Left lobe of liver (tissue), 2 donors: ENCODE data around the gene PTGDS. TPM values are rescaled to one million over a fixed set of nuclear protein-coding genes. Genes with fewer than 3 reads are reported as not detected.
A peak's percentile ranks its signal among the peaks of the same experiment; 100 is the strongest.

Source experiments
- ATAC-seq: fragments of 200-7000 bp; cut with Tn5 transposase; one replicate; pipeline ENCODE4 v1.9.1; 2020; ENCODE audit warnings: mild to moderate bottlenecking, moderate library complexity
- DNase-seq: peaks from one replicate; pipeline ENCODE4 v3.0.0-alpha.2; 2020; ENCODE audit warnings: low spot score
- total RNA-seq: library from RNA; stranded (reverse); gene quantifications from one replicate; pipeline ENCODE4 v1.2.1, GENCODE V29; 2021
- donor health status: DM: no; HTN: no; CAD: no; lungs with moderate emphysema.
- donor health status: DM: no; HTN: yes; CAD: no.

PTGDS gene
- total RNA-seq, 1 donor from 2014 or later = 5.2 TPM

DNA sequence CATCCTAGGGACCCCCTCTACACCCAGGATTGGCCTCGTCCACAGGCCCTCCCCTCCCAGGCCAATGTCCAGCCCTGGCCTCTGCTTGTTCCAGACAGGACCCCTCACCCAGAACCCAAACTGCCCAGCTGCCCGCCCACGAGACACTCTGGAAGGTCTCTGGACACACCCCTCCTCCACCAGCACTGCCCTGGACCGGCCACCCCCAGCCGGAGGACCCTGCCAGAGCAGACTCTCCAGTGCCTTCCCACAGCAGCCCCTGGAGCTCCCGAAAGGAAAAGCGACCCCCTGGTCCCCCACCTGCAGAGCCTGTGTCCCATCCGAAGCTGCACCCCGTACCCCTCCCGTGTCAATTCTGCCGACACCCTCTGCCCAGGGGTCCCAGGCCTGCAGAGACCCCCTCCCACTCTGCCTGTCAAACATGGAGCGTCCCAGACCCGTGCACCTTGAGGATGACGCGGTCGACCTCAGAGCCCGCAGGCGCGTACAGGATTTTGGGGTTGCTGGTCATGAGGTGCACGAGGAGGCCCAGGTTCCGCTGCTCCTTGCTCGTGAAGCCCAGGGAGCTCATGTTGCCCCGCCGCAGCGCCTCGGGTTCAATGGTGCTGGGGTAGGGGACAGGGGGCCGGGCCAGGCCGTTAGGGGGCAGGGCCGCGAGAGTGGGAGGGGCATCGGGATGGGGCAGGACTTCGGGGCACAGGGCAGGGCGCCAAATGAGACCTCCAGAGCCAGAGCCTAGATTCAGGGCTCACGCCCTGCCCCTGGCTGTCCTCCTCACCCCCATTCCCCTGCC, 42.8 kb downstream of the PTGDS start:
- DNase-seq (no peak), ATAC-seq (no peak)

DNA sequence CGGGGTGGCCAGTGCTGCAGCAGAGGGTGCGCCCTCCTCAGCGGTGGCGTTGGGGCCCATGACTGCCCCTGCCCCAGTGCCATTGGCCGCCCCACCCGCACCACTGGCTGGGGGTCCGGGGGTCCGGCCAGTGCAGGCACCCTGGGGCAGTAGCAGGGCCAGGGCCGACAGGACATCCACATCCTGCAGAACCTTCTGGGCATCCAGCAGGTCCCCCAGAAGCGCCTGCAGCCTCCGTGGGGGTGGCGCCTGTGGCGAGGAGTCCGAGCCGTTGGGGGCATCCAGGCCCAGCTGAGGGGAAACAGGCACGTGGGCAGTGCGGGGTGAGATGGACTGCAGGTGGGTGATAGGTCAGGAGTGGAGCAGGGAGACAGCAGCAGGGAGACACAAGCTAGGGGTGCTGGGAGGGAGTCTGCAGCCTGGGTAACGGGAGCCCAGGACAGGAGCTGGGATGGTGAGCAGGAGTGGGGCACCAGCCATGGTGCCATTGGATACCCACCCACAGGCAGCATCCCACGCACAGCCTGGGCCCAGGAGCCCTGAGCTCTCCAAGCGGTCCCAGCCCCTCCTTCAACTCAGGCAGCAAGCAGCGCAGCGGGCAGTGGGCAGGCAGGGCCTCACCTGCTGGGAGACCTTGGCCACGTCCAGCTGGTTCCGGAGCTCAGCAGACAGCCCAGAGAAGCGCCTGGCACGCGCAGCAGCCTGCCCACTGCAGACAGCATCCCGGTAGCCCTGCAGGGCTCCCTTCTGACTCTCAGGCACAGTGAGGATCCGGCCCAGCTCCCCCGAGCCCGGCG, 43.7 kb downstream of the PTGDS start:
- DNase-seq = no peak
- ATAC-seq = no peak

DNA sequence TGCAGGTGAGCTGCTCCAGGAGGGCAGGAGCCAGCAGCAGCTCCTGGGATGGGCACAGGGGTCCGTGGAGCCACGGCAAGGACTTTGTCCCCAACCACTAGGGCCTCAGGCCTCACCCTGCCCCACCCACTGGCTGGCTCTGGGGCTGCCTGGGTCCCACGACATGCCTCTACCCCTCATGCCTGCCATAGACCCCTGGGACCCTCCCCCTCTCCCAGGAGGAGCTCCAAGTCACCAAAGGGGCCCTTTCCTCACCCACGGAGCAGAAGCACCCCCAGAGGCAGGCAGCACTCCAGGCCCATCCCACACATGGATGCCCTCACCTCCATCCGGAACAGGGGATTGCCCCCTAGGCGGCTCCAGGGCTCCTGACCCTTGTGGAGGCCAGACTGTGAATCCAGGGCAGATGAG, 44.3 kb downstream of the PTGDS start:
- DNase-seq (no peak), ATAC-seq (no peak)

DNA sequence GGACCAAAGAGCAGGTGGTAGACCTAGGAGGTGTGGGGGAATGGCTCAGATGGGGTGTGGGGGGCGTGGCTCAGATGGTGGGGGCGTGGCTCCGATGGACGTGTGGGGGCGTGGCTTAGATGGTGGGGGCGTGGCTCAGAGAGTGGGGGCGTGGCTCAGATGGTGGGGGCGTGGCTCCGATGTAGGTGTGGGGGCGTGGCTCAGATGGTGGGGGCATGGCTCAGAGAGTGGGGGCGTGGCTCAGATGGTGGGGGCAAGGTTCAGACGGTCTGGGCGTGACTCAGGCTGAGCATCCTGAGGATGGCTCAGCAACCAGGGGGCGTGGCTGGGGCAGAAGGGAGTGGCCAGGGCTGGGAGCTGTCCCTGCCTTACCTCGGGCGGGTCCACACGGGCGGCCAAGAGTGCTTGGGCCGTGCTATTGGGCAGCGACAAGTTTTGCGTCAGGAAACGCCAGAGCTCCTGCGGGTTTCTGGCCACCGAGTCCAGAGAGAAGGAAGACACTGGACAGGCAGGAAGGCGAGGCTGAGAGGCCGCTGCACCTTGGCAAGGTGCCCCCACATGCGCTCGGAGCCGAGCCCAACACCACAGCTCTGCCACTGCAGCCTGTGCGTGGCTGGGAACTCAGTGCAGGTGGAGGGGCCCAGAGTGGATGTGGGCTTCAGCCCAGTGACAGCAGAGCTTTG, 44.8 kb downstream of the PTGDS start:
- DNase-seq (peak; percentile 96), ATAC-seq (peak; percentile 71)

DNA sequence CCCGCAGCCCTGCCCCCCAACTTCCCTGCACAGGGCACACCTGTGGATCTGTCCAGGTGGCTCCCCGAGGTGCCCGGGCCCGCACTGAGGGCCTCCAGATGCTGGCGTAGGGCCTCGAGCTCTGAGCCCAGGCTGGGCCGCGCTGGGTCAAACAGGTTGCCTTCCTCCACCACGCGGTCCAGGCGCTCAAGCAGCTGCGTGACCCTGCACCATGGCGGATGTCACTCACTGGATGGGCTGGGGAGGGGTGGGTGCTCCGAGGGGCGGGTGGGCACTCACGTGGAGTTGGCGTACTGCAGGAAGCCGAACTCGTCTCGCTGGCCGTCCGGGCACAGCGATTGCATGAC, 45.3 kb downstream of the PTGDS start:
- ATAC-seq (peak; percentile 0), DNase-seq (no peak)

DNA sequence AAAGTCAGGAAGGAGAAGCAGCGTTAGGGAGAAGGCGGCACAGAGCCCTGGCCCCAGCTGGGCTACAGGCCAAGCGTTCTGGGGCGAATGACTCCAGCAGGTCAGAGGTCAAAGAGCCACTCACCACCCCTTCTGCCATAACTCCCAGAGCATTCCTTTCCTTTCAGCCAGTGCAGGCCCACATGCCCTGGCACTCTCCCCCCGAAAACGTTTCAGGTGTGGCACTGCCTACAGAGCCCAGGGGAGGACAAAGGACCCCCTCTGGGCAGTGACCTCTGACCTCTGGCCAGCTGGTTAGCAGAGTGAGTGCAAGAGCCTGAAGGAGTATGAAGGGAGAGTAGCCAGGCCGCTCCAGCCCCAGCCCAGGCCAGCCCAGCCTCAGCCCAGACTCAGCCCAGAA, 45.9 kb downstream of the PTGDS start:
- ATAC-seq = peak; percentile 54
- peak; percentile 85 for DNase-seq

DNA sequence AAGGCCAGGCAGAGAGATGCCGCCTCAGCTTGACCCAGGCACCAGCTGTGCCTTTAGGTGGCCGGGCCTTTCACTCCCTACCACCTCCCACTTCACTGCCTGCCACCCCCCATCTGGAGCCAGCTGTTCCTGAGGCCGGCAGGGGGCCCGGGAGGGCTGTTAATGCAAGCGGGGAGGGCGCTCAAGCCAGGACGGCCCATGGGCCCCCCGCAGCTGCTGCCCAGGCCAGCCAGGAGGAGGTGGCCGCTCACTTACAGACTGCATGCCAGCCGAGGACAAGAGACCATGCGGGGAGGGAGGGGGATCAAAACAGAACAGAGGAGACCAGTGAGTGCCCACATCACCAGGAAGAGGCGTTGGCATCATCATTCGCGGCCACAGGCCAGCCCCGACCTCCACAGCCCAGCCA, 46.3 kb downstream of the PTGDS start:
- DNase-seq (no peak), ATAC-seq (no peak)

DNA sequence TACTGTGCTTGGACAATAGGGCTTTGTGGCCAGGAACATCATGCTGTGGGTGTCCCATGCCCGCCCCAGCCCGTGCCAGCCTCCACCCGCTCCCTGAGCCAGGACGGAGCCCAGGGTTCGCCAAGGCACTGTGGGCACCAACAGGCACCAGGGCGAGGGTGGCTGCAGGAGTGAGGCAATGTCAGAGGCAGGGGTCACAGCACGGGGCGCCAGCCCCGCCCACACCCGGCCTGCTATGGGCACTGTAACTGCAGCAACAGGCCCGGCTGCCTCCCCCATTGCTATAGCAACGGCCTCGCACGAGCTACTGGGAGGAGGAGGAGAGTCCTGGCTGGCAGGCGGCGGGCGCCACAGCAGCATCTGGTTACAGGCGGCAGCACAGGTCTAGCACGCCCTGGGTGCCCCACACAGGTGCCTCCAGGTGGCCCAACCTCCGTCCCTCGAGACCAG, 48.2 kb downstream of the PTGDS start:
- peak; percentile 95 for DNase-seq

DNA sequence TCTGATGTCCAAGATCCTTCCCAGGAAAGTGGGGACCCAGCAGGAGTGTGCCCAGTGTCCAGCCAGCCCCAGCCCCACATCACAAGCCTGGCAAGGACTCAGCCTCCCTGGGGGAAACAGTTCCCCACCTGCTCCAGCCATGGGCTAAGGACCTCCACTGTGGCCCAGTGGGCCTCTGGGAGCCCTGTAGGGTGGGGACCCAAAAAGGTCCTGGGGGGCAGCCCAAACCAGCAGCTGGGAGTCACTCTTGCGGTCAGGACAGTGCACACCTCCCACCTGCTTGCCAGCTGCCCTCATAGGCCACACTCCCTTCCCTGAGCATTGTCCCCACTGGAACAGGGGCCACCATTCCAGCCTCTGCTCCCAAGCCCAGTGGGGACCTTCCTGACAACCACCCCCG, 49.1 kb downstream of the PTGDS start:
- DNase-seq = no peak
- no peak for ATAC-seq

More for the DNA sequence above, 48.2 kb downstream of the PTGDS start:
- peak; percentile 47 for ATAC-seq

DNA sequence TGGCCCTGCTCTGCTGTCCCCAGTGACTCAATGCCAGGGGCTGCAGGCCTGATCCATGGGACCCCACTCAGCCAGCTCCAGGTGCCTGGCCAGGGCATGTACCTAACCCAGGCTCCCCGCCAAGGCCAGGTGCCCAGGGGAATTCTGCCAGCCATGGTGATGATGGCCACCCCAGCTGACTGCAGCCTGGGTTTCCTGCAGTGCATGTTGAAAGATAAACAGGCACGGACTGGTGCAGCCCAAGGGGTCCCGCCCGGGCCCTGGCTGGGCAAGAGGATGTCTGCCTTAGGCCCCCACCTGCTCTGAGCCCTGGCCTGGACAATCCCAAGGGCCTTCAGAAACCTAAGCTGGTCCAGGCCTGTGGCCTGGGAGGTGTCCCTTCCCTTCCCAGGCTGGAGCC, 49.5 kb downstream of the PTGDS start:
- peak; percentile 21 for ATAC-seq
- DNase-seq = peak; percentile 89

DNA sequence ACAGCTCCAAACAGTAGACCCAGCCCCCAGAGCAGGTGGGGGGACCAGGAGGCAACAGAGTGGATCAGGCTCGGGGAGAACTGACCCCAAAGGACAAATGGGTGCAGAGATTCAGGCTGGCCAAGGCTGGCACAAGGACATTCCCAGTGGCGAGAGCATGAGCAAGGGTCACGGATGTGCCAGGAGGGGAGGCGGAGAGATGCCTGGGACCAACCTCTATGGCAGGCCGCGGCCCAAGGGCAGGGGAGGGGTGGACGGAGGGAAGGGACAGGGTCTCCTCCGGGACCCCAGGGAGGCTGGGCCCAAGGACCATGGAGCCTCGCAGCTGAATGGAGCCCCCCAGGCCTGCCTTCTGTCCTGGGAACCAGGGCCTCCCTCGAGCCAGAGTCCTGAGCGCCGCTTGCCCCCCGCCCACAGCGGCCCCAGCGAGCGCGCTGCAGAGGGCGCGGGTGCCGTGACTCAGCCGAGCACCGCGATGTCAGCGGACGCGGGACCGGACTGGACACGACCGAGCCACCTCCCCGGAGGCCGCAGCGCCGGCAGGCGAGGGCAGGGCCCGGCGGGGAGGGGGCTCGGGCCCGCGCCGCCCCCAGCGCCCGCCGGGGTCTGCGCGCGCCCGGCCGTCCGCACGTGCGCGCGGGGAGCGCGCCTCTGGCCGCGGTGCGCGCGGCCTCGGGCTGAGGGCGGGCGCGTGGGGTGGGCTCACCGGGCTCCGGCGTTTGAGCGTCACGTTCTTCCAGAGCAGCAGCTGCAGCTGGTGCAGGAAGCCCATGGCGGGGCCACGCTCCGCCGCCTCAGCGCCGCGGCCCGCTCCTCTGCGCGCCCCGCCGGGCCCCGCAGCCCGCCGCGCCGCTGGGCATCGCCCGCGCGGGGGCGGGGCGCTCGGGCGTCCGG, 50.3 kb downstream of the PTGDS start, which contains the start of gene ABCA2:
TSS of gene ABCA2 (minus strand) at position 869 of the 894 bp plus-strand sequence. CDS start at position 772, 97 bp downstream.
- ATAC-seq (peak; percentile 10), DNase-seq (no peak)

DNA sequence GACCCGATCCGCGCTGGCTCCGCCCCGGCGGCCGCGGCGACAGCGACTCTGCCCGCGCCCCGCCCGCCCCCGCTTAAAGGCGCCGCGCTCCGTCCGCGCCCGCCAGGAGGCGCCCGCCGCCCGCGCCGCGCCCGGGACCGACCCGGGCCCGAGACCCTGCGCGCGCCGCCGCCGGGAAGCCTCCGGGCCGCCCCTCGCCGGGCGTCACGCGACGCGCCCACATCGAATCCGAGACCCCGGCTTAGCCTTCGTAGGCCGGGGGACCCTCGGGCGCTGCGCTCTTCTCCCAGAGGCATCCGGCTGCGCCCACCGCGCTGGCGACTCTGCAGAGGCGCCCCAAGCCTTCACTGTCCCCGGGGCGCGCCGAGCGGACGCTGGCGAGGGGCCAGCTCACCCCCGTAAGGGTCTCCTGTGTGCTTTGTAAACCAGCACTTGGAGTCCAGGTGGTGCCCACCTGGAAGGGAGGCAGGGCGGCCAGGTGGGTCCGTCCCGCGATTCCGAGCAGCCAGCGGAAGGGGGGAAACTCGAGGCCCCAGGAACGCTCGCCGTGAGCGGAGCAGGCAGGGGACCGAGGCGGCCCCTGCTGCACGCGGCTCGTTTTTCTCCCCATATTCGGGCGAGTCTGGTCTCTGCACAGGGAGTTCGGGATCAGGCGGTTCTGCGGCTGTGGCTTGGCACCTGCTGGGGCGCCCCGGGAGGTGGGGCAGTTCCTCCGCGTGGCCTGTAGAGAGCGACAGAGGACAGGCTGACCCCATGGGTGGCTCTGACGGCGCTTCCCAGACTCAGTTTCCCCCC, 51.2 kb downstream of the PTGDS start:
- ATAC-seq = peak; percentile 56
- DNase-seq = peak; percentile 76

DNA sequence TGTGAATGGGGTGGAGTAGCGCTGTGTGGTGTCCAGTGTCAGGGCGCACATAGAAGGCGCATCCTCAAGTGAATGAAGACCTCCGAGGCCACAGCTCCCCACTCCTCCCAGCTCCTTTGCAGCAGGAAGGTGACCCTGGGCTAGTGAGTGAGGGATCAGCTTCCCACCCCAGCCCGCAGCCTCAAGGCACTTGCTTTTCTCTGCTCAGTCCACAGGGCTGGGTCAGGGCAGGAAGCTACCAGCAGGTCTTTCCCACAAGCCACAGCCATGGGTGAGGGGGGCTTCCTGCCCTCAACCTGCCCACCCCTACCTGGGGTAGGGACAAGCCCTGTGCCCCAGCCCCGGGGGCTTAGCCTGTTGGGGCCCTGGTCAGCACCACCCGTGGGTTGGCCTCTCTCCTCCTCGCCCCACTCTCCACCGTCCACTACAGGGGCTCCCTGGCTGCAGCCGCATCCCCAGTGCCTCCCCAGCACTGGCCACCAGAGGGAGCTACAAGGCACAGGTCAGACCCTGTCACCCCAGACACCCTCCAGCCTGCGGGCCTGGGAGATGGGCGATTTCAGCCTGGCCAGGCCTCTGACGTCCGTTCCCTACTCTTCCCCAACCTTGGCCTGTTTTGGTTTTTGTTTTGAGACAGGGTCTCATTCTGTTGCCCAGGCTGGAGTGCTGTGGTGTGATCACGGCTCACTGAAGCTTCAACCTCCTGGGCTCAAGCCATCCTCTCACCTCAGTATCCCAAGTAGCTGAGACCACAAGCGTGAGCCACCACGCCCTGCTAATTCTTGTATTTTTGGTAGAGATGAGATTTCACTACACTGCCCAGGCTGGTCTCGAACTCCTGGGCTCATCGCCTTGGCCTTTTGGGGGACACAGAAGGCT, 52.0 kb downstream of the PTGDS start:
- ATAC-seq = peak; percentile 53

DNA sequence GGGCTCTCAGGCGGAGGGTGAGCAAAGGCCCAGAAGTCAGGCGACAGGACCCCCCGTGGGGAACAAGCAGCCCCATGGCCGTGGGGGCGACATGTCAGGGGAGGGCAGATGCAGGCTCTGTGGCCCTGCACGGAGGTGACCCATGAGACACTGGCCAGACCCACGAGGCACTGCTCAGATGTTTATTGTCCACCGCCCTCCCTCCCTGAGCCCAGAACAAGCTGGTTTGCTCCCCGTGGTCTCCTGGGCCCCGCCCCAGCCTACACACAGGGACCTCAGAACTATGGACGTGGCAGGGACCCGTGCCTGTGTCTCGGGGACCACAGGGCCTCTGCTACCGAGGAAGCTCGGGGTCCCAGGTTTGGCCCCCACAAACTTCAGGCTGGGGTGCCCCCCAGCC, 52.7 kb downstream of the PTGDS start:
- ATAC-seq (no peak), DNase-seq (no peak)

More for the DNA sequence above, 52.0 kb downstream of the PTGDS start:
- DNase-seq = peak; percentile 78

DNA sequence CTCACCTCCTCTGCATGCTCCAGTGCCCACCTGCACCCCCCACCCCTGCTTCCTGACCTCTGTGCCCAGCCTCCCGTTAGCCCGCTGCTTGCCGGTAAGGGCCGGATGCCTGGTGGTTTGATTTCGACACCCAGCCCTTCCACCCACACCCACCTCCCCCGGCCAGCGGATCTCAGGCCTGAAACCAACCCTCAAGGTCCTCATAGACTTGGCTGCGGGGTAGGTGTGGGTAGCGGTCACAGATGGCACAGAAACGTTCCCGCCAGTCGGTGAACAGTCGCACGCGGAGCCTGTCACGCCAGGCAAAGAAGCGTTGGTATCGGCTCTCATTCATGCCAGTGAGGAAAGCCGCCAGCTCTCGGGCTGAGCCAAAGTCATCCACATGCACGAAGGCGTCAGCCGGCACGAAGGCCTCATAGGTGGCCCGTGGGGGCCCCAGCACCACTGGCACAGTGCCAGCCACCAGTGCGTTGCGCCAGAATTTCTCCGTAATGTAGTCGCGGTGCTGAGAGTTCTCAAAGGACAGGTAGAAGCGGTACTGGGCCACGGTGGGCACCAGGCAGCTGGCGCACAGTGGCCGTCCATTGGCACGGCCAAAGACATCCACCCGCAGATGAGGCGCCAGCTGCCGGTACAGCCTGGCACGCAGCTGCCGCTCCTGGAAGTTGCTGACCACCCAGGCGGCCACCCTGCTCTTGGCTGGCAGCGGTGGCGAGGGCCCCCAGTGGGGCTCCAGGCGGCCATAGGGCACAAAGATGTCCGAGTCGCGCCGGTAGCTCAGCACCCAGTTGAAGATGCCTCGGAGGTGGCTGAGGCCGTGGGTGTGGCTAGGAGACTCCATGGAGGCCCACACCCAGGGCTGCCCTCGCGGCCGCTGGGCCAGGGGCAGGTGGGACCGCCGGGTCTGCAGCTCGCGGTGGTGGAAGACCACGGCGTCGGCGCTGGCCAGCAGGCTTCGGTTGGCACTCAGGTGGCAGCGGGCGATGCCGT, 53.5 kb downstream of the PTGDS start:
- no peak for DNase-seq
- ATAC-seq = no peak
